ENCODE measurements around the gene CCNA2.

Gene CCNA2

GRCh38 chr4:121789455-121789854 lies 34.2 kb downstream of the CCNA2 start (continued):
- TF ChIP-seq ZNF565 (CRISPR knock-in tag; conservative IDR thresholded peaks at IDR 0.05; ENCODE audit: low read depth): no peak

GRCh38 chr4:121788896-121789295 lies 34.8 kb downstream of the CCNA2 start:
- TF ChIP-seq PATZ1 (CRISPR knock-in tag; IDR thresholded peaks at IDR 0.05; ENCODE audit: borderline replicate concordance): no peak
- TF ChIP-seq RARB (CRISPR knock-in tag; IDR thresholded peaks at IDR 0.05): no peak
- no peak for TF ChIP-seq TOX (CRISPR knock-in tag; IDR thresholded peaks at IDR 0.05; ENCODE audit: borderline replicate concordance)
- TF ChIP-seq POU6F1 (CRISPR knock-in tag; IDR thresholded peaks at IDR 0.05; ENCODE audit: borderline replicate concordance, low read depth): no peak
- no peak for TF ChIP-seq CREB5 (CRISPR knock-in tag; IDR thresholded peaks at IDR 0.05; ENCODE audit: low read depth)
- TF ChIP-seq GLIS3 (CRISPR knock-in tag; IDR thresholded peaks at IDR 0.05): no peak
- TF ChIP-seq ZC3H10 (CRISPR knock-in tag; IDR thresholded peaks at IDR 0.05): no peak
- TF ChIP-seq CSRNP3 (CRISPR knock-in tag; IDR thresholded peaks at IDR 0.05): no peak
- no peak for TF ChIP-seq CSDC2 (CRISPR knock-in tag; IDR thresholded peaks at IDR 0.05)
- no peak for TF ChIP-seq ZNF565 (CRISPR knock-in tag; conservative IDR thresholded peaks at IDR 0.05; ENCODE audit: low read depth)
- TF ChIP-seq OSR1 (CRISPR knock-in tag; IDR thresholded peaks at IDR 0.05): no peak
- TF ChIP-seq ARNTL (CRISPR knock-in tag; IDR thresholded peaks at IDR 0.05; ENCODE audit: borderline replicate concordance, low read depth): no peak
- TF ChIP-seq TSHZ2 (CRISPR knock-in tag; IDR thresholded peaks at IDR 0.05): no peak
- ATAC-seq: no peak

- no peak for TF ChIP-seq CREB5 (CRISPR knock-in tag; IDR thresholded peaks at IDR 0.05; ENCODE audit: low read depth)
- TF ChIP-seq TOX (CRISPR knock-in tag; IDR thresholded peaks at IDR 0.05; ENCODE audit: borderline replicate concordance): no peak
- no peak for TF ChIP-seq ISL1 (CRISPR knock-in tag; IDR thresholded peaks at IDR 0.05)
- no peak for ATAC-seq
Observed at GRCh38 chr4:121786221-121786620, 37.5 kb downstream of the CCNA2 start.

- peak; percentile 16 for ATAC-seq
- no peak for TF ChIP-seq BACH2 (CRISPR knock-in tag; IDR thresholded peaks at IDR 0.05; ENCODE audit: borderline replicate concordance)
- no peak for TF ChIP-seq POU6F1 (CRISPR knock-in tag; IDR thresholded peaks at IDR 0.05; ENCODE audit: borderline replicate concordance, low read depth)
- no peak for TF ChIP-seq TCF4 (CRISPR knock-in tag; IDR thresholded peaks at IDR 0.05; ENCODE audit: borderline replicate concordance)
- no peak for TF ChIP-seq ARNTL (CRISPR knock-in tag; IDR thresholded peaks at IDR 0.05; ENCODE audit: borderline replicate concordance, low read depth)
- TF ChIP-seq OSR1 (CRISPR knock-in tag; IDR thresholded peaks at IDR 0.05): no peak
- no peak for TF ChIP-seq PPARA (CRISPR knock-in tag; IDR thresholded peaks at IDR 0.05; ENCODE audit: borderline replicate concordance)
- no peak for TF ChIP-seq ZFP30 (CRISPR knock-in tag; IDR thresholded peaks at IDR 0.05)
- no peak for TF ChIP-seq ZFP3 (CRISPR knock-in tag; IDR thresholded peaks at IDR 0.05)
- TF ChIP-seq CSRNP3 (CRISPR knock-in tag; IDR thresholded peaks at IDR 0.05): no peak
- no peak for TF ChIP-seq CSDC2 (CRISPR knock-in tag; IDR thresholded peaks at IDR 0.05)
- TF ChIP-seq PATZ1 (CRISPR knock-in tag; IDR thresholded peaks at IDR 0.05; ENCODE audit: borderline replicate concordance): no peak
Observed at GRCh38 chr4:121785479-121785878, 38.2 kb downstream of the CCNA2 start.

All from SK-N-SH treated with all-trans-retinoic acid at 6 μM for 48 hours (cell line).